ENCODE measurements around the gene PMFBP1.

Gene PMFBP1

DNA sequence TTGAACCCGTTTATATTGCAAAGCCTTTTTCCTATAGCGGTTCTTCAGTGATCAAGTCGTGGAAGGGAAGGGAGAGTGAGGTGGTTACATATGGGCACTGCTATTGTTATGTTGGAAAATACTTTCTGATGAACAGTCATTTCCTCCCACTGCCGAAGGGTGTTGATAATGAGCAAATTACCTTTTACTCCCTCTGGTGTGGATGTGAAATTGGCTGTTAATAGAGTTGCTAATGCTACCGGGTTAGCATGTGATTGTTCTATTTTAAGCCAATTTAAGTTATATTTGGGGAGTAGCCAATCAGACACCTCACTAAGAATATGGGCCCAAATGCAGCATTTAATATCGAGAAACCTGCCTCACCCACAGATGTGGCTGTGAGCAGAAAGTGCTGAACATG lies 15.6 kb upstream of the PMFBP1 start:
- DNase-seq, result no peak

DNA sequence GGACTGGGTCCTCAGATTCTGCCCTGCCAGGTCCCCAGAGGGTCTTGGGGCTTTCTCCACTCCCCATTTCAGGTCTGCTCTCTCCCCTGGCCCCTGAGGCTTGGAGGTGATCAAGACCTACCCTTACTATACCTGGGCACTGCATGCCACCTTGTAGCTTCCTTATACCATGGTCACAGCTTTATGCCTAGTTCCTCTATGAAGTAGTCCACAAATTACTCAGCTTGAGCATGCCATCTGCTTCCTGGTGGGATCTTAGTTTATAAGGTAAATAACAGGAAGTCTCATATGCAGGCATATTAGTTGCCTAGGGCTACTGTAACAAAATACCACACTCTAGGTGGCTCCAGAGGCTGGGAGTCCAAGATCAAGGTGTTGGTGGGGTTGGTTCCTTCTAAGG lies 11.0 kb upstream of the PMFBP1 start:
- no peak for DNase-seq

DNA sequence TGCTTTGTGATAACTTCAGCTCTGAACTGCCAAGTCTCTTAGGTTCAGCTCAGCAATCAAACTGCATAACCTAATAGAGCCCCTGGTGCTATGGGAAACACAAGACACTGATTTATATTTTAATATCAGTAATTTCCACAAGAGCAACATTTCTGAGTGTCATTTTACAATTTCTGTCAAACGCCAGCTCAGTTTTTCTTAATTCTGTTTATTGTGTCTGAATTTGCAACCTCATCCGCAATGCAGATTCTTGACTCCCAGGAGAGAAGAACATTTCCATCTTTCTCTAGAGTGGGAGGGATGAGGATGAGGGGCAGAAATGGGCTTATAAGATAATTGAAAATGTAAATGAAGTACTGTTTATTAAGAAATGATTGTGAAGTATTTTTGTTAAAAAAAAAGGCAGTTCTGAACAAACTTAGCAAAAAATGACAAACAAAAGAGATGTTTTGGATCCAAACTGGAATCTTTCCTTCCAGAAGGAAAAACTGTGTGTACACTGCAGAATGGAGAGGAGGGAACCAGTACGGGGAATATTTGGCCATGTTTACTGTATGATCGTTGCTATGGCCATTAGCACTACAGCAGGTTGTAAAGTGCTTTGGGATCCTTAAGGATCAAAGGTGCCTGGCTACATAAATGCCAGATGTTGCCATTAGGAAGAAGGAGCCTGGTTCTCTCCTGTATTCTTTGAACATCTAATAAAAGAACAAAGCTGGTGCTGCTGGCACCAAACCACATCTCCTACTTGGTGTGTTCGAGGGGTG lies 7.4 kb upstream of the PMFBP1 start:
- DNase-seq, result no peak

DNA sequence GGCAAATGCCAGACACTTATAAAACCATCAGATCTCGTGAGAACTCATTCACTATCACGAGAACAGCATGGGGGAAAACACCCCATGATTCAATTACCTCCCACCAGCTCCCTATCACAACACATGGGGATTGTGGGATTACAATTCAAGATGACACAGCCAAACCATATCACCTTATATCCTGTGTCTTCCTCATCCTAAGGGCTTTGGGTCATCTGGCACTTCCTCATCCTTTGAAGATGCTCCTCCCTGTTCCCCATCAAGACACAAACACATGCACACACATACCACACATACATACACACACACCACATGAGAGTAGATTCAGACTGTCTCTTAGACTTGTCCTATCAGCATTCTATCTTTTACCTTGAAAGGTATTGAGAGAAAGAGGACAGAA lies 2.8 kb upstream of the PMFBP1 start:
- DNase-seq, result no peak

DNA sequence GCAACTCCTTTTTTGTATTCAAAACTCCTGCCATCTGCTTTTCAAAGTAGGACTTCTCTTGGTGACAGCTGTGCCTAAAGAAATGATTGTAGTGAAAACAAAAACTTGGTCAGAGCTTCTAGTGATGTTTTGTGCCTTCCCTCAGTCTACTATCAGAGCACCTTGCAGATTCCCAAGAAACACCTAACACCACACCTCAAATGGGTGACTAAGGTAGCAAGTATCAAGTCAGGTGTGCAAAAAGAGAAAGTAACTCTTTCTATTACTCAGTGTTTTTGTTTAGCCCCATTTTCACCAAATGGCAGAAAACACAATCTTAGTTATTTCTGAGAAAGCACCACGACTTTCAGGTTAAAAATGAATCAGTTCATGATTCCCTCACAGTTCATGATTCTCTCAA lies 2.0 kb upstream of the PMFBP1 start:
- DNase-seq, result no peak

DNA sequence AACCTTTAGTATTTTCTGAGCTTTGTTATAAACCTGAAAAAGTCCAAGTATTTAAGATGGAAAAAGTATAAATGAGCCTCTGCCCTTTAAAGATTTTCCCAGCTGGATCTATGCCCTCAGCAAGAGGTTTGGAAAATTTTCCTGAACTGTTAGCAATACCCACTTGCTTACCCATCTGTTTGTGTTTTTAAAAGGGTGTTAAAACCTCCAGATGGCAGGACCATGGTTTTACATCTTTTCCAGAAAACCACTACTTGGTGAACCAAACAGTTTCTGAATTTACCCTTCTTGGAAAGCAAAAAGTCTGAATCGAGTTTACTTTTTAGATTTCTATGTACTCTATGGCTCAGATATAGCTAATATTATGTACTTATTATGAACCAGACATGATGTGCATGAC lies 719 bp downstream of the PMFBP1 start:
- no peak for DNase-seq

DNA sequence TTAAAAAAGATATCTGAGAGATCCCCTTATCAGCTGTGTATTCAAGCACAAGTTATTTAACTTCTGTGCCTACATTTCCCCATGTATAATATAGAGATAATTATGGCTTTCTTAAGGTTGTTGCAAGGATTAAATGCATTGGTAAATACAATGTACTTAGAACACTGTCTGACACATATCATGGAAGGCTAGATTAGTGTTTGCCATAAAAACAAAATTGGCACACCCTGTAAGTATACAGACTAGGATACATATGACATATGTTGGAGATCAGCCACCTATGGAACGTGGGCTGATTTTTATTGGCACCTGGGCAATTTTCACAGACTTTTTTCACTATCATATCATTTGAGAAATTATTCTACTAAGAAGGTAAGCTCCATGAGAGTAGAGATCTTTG lies 2.2 kb downstream of the PMFBP1 start:
- DNase-seq, result no peak

DNA sequence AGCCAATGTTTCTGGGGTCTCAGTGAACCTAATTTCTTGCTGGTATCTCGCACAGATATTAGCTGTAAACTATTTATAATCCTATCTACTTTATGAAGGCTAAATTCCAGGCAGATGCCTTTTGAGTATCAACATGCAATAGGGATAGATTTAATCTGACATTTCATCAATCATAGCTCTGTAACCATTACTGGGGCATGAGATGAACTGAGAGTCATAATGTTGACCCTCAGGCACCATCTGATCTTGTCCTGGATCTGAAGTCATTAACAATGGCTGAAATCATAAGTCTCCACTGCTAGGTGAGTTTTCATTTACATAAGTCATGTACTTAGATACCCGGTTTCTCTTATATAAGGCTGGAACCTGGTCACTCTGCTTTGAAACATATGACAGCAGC lies 3.6 kb downstream of the PMFBP1 start:
- DNase-seq, result no peak

DNA sequence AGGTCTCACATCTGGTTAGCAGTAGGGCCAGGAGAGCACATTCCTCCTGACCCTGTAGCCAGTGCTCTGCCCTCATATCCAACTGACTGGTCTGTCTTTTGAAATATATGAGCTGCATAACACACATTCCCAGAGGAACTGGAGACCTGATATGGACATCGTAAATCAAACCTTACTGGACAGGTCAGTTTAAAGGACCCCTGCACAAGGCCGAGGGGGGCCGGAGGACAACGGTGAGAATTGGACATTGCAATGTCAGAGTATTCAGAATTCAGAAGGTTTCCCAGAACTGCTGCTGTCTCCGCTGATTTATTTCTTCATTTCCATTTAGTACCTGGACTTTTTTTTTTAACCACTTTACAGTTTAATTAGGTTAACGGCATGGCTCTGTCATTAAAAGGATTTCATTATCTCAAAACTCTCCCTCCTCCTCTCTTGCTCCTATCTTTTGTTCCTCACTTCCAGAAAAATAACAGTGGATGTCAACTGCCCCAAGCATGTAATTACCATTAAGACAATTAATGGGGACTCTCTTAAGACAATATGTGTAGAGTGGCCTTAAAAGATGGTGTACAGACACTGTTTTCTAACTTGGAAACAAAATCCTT lies 4.9 kb downstream of the PMFBP1 start:
- DNase-seq, result no peak

DNA sequence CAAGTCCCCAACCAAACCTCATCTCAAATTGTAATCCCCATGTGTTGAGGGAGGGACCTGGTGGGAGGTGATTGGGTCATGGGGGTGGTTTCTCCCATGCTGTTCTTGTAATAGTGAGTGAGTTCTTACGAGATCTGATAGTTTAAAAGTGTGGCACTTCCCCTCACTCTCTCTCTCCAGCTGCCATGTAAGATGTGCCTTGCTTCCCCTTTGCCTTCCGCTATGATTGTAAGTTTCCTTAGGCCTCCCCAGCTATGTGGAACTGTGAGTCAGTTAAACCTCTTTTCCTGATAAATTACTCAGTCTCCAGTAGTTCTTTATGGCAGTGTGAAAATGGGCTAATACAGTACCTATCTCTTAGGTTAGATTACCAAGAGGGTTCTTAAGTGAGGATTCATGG lies 5.8 kb downstream of the PMFBP1 start:
- no peak for DNase-seq

DNA sequence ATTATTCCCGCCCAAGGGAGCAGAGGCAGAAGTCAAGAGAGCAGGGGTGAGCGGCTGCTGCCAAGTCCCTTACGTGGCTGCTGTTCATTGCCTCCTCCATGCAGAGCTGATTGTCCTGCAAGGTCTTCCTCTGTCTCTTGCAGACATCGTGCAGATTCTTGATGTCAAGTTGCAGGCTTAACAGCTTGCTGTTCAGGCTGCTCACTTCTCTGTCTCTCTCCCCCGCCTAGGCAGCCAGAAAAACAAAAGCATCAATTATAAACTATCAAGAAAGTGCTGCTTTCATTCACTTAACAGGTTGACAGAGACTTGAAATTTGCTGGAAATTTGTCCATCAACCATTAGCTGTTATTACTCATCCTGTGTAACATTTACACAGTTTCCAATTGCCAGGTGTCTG lies 7.3 kb downstream of the PMFBP1 start:
- DNase-seq, result no peak

DNA sequence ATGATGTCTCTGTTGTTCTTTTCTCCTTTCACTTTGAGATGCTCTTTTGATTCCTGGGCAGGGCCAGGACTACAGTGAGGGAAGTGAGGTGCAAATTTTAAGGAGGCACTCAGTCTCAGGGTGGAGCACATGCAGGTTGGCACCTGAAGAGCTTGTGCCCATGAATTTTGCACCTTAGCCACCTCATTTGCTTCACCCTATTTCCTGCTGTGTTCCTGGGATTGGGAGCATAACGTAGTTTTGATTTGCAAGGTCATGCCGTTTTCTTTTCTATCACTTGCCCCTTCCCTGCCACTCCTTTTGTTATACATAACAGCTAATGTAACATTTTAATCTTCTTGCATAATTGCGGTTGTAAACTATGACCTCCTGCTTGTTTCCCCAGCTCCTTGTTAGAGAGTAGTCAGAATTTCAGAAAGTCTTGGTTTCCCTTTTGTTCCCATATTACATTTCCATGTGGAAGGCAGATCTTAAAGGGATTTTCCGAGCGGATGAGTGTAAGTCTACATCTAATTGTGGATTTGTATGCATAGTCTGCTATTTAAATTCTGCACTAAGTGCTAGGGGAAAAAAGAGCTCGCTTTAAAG lies 9.8 kb downstream of the PMFBP1 start:
- DNase-seq, result no peak

DNA sequence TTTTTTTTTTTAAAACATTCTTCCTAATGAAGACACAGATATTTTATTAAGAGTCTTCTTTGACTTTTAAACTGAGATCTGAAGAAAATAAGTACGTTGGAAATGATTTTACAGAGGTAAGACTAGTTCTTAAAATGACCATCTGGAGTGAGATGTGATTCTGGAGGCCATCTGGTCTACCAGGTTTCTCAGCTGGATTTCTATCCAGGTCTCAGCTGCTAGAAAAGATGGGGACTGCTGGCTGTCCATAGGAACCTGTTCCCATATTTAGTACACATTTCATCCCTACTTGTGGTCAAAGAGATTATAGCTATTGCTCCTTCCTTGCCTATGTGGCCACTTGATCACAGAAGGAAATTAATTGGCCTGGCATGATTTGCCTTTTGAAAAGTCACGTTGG lies 12.2 kb downstream of the PMFBP1 start:
- DNase-seq, result no peak

DNA sequence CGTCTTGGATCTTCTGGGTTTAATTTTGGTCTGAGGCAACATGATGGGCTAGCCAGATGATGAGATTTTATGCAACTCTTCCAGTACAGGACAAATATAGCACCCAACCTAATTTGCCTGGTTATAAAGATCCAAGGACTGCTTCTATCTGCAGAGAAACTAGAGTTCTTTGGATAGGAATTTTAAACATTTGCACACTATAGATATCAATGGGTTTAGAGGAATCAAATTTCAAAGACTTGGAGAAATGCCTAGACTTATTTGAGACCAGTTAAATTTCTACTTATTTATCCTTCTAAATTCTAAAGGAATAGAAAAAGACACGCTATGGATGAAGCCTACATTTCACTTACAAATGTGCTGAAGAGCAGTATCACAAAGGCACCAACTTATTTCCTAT lies 12.6 kb downstream of the PMFBP1 start:
- DNase-seq, result no peak

DNA sequence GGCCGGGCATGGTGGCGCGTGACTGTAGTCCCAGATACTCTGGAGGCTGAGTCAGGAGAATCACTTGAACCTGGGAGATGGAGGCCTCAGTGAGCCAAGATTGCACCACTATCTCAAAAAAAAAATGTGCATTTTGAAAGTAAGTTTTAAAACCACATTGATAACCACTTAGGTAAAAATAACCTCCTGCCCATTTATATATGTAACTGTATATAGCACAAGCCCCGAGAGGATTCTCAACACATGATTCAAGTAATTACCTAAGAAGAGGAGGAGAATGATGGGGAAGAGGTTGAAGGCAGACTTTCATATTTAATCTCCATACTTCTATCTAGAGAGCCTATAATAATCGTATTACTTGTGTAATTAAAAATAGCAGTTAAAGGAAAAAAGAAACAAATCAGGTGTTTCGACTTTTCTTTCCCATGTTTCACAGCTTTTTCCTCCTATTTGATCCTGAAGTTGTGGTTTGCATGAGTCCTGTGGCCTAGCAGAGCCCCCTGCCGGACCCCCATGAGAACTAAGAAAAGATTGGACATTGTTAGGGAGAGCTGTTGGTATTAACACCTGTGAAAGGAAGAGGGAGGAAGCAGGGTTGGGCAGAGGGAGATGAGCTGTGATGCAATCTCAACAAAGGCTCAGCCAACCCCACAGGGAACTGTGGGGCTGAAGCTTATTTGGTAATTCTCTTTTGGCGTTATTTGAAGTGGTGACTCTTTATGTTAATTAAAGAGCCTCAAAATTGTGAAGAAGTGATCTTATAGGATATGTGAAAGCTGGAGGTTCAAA lies 22.1 kb downstream of the PMFBP1 start:
- no peak for DNase-seq

DNA sequence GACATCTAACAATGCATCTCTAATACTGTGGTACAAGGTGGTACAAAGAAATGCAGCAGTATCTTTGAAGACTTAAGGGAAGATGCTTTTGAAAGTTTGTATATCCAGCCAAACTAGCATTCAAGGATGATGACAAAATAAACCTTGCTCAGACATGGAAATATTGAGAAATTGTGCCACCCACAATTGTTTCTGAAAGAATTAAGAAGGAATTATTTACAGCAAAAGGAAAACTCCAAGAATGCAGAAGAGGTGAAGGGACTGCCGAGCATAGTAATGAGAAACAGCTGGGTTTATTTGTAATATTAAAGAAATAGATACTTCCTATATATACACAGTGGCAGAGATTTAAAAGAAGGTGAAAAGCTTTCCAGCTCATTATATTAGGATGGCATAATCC lies 29.5 kb downstream of the PMFBP1 start:
- no peak for DNase-seq

DNA sequence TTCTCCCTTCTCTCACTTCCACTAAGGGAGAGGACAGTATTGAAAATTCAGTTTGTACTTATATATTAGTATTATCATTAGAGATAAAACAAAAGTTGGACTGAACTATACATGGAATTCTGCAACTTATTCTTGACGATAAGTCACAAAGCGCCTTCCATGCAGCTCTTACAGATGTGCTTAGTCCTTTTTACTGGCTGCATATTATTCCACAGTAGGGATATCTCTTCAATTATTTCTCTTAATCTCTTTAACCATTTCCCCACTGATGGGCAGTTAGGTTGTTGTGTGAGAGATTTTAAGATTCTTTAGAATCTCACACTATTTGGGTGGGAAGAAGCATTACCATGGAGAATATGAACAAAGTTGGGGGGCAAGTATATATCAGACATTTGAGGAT lies 32.0 kb downstream of the PMFBP1 start:
- DNase-seq, result no peak

DNA sequence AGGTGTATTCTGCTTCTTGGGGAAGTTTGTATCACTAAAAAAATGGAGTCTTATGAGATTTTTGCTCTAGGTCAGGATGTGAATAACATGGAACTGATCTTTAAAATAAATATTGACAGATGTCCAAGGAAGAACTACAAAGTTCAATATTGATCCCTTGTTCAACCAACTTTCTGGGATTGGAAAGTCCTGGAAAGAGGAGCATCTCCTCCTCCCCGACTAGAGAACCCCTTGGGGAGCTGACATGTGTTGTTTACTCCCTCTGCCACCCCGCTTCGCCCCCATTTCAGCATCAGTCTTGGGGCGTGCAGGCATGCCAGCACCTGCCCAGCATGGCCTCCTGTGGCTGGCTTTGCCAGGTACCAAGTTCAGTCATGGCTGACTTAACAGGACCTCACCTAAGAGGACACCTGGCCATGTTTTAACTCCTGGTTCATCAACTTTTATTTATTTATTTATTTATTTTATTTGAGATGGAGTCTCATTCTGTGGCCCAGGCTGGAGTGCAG lies 33.8 kb downstream of the PMFBP1 start:
- no peak for DNase-seq

DNA sequence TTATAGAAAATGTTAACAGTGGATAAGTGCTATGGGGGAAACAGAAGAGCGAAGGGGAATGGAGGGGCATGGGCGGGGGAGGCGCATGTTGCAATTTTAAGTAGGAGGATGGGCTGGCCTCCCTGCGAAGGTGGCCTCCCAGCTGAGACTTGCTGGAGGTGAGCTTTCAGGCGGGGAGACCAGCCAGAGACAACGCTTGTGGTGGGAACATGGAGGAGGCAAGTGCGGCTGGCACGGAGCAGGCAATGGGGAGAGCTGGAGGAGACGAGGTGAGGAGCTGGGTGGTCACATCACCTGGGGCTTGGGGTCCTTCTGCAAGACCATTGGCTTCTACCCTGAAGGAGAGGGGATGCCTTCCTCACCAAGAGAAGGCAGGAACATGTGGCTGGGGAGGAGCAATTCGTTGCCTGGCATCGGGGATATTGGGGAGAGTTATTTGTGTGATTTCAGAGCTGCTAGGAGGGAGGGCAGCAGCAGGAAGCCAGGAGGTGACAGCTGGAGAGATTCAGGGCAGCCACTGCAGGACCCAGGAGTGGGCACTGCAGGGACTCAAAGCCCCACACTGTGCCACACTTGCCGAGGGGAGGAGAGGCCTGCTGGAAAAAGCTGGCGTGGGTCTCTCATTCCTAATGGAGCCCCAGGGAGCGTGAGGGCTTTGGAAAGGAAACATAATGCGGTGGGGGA lies 34.4 kb downstream of the PMFBP1 start:
- DNase-seq, result no peak

DNA sequence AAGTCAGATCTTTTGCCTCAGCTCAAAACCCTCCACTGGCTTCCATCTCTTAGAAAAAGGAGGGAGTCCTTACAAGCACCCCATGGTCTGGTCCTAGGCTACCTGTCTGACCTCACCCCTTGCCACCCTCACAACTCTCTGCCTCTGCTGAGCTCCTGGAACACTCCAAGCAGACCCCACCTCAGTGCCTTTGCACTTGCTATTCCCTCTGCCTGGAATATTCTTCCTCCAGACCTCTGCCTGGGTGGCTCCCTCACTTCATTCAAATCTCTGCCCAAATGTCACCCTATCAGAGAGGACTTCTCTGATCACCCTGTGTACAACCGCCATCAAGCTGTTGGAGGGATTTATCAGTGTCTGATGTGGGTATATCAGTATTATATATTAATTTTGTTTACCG lies 37.4 kb downstream of the PMFBP1 start:
- DNase-seq, result no peak

DNA sequence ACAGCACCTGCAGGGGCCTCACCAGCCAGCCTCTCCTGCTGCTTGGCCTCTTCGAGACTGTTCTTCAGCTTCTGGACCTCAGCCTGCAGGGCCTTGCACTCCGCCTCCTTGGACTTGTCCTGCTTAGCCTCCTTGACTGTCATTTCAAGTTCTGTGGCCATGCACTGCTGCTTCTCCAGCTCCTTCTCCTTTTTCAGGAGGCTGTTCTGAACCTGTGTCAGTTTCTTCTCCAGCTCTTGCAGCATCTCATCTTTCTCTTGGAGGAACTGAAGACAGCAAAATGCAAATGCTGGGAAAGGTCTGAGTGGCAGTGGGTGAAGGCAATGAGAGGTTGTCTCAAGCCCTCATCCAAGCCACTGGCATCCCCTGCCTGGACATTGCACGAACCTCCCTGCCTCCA lies 39.2 kb downstream of the PMFBP1 start:
- DNase-seq, result no peak

DNA sequence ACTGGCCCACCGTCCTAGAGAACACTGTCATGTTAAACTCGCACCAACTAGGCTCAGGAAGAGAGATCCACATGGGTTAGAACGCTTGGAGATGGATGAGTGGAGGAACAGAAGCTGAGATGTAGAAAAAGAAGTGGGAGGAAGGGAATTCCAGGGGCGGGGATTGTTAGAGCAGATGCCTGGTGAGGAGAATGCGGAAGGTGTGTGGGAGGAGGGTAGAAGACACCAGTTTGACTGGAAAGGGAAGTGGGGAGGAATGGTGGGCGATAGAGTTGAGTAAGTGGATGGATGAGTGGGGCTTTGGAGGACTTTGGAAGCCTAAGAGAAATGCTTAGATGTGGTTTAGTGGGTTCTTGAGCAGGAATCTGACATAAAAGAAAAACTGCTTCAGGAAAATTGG lies 40.9 kb downstream of the PMFBP1 start:
- no peak for DNase-seq
